HG03521 (cell line): ENCODE results near the gene KIF1C.
"Not testable (repeated sequence)": the region's sequence is repeated elsewhere in the genome, so short reads cannot be mapped to it uniquely, and the experiment has no call there.

Experiments used
- ATAC-seq: cut with Tn5 transposase; IDR thresholded peaks from one replicate; pipeline ENCODE4 v1.9.1; 2021; ENCODE audit warnings: mild to moderate bottlenecking, moderate library complexity; ENCODE audit not compliant: unreplicated experiment

Gene KIF1C

GRCh38 chr17:5042157-5043022, 44.6 kb downstream of the KIF1C start:
- no peak for ATAC-seq

- ATAC-seq = no peak
Measured at GRCh38 chr17:5043524-5043923, 45.8 kb downstream of the KIF1C start.

- ATAC-seq = no peak
Measured at GRCh38 chr17:5044630-5045029, 46.9 kb downstream of the KIF1C start.

GRCh38 chr17:5045496-5045895, 47.7 kb downstream of the KIF1C start:
- no peak for ATAC-seq

DNA sequence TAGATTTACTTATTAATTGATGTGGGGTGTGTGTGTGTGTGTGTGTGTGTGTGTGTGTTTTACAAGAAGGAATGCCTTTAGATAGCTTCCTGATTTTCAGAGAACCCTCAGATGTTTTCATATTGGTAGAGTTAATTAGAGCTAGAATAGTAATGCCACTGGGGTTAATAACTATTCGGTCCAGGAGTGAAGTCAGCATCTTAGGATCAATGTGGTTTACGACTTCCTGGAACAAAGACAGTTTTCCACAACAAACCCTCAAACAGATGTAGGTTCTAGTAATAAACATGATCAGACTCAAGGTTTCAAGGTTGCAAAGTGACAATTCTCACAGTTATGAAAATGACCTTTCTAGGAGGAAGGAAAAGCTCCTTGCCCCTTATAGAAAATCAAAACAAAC, 49.7 kb downstream of the KIF1C start:
- ATAC-seq = no peak

- no peak for ATAC-seq
Measured at GRCh38 chr17:5049314-5049841, 51.6 kb downstream of the KIF1C start.

DNA sequence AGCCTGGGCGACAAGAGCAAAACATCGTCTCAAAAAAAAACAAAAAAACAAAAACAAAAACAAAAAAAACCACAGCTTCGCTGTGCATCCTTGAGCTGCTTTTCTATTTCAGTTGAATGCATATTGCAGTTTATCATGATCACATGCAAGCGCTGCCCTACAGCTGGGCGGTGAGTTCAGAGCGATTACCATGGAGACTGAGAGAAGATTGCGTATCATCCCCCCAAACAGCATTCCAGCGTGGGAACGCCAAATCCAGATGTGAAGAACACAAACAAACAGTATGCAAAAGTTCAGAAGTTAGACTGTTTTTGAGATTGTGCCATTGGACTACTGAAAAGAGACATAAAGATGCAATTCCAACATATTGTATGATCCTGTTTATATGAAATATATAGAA, 52.5 kb downstream of the KIF1C start:
- ATAC-seq = no peak

GRCh38 chr17:5055543-5055942, 57.8 kb downstream of the KIF1C start:
- ATAC-seq = no peak

DNA sequence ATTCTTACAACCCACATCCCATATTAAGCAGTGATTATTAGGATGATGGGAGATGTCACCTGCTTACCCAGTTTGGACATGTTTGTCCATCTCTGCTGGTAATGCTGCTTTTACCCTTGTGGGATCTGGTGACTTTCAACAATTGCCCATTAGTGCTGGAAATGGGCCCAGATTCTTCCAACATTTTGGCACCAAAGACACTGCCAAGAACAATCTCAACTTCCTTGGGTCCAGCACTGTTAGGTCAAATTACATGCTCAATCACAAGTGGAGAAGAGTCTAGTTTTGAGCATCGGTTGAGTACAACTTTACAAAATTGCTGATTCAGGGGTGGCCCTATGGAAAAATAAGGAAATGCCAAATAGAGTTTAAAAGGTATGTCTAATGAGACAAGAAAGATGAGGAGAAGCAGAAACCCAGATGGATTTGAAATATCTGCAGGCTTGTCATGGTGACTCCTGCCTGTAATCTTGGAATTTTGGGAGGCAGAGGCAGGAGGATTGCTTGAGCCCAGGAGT, 67.5 kb downstream of the KIF1C start:
- no peak for ATAC-seq

DNA sequence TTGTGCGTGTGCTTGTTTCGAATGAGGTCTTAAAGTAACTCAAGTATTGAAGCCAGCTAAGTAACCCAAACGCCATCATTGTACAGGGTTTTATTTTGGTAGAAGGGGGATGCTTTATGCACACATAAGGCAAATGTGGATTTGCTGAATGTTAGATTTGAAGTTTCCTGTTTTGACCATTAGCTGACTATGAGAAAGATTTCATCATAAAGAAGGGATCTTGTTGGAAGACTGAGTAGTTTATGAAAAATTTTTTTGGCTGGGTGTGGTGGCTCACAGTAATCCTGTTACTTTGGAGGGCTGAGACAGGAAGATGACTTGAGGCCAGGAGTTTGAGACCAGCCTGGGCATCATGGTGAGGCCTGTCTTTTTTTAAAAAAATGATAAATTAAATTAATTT, 70.5 kb downstream of the KIF1C start:
- no peak for ATAC-seq

DNA sequence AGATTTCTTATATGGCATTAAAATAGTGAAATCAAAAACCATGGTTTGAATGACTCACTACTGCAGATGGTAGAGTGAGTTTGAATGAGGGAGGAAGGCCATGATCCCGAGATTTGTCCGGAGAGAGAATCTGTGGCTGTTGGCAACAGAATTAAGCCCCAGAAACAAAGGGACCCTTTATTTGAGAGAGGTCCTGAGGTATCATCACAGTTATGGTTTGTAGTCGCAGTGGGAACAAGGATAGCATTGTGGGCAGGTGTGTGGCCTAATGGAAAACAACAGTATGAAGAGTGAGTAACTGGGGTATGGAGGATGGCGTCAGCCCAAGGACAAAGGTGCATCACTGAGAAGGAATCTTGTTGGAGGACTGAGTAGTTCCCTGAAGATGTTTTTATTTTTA, 72.0 kb downstream of the KIF1C start:
- no peak for ATAC-seq

DNA sequence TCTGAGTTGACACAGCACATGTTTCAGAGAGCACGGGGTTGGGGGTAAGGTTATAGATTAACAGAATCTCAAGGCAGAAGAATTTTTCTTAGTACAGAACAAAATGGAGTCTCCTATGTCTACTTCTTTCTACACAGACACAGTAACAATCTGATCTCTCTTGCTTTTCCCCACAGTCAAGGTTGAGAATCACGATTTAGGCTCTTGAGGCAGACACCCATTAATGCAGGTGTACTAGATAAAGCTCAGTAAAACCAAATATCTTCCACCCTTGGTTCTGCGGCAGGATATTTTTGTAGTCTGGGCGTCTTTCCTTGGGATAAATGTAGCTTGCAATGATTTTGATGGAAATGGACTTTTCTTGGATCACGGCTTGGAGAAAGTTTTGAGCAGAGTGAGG, 77.7 kb downstream of the KIF1C start:
- ATAC-seq = not testable (repeated sequence)

- not testable (repeated sequence) for ATAC-seq
Measured at GRCh38 chr17:5077275-5077674, 79.5 kb downstream of the KIF1C start.

DNA sequence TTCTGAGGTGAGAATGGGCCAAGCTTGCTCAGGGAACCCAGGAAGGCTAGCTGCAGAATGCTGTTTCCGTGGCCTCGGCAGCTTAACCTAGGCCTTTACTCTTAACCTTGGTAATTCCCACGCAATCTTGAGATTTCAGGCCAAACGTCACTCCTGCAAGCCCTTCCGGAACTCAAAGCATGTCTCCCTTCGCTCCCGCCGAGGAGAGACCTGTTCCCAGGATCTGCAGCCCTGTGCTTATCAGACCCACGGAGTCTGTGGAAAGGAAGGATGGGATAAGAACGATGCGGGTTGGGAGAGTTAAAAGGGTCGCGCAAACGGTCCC, 80.0 kb downstream of the KIF1C start:
- ATAC-seq = no peak
